ENCODE results near the gene CALML6.
"Not testable (repeated sequence)": the region's sequence is repeated elsewhere in the genome, so short reads cannot be mapped to it uniquely, and the experiment has no call there.

Gene CALML6

GRCh38 chr1:1929639-1930545 lies 14.8 kb downstream of the CALML6 start:
- H3K4me3 ChIP-seq (ENCODE audit: low read depth, low read length), result no peak overlapping the region
- TF ChIP-seq CTCF (IDR thresholded peaks at IDR 0.05; ENCODE audit: control insufficient read depth, extremely low read depth, insufficient read depth), result no peak

GRCh38 chr1:1934848-1935247 lies 19.8 kb downstream of the CALML6 start:
- DNase-seq (ENCODE audit: low read depth); H3K4me3 ChIP-seq (ENCODE audit: low read depth, low read length): not testable (repeated sequence)

More at GRCh38 chr1:1929639-1930545, 14.8 kb downstream of the CALML6 start:
- no peak for DNase-seq (ENCODE audit: low read depth)

- no peak for DNase-seq (ENCODE audit: low read depth)
- no peak for TF ChIP-seq CTCF (IDR thresholded peaks at IDR 0.05; ENCODE audit: control insufficient read depth, extremely low read depth, insufficient read depth)
- H3K4me3 ChIP-seq (ENCODE audit: low read depth, low read length), result no peak overlapping the region
Observed at GRCh38 chr1:1937061-1937460, 22.0 kb downstream of the CALML6 start.

GRCh38 chr1:1937549-1938275 lies 22.7 kb downstream of the CALML6 start:
- TF ChIP-seq CTCF (IDR thresholded peaks at IDR 0.05; ENCODE audit: control insufficient read depth, extremely low read depth, insufficient read depth), result no peak
- no peak overlapping the region for H3K4me3 ChIP-seq (ENCODE audit: low read depth, low read length)
- no peak for DNase-seq (ENCODE audit: low read depth)

GRCh38 chr1:1938276-1938573 lies 23.2 kb downstream of the CALML6 start:
- TF ChIP-seq CTCF (IDR thresholded peaks at IDR 0.05; ENCODE audit: control insufficient read depth, extremely low read depth, insufficient read depth), result no peak
- no peak for DNase-seq (ENCODE audit: low read depth)

GRCh38 chr1:1938613-1939295 lies 23.7 kb downstream of the CALML6 start:
- no peak overlapping the region for H3K4me3 ChIP-seq (ENCODE audit: low read depth, low read length)
- no peak for DNase-seq (ENCODE audit: low read depth)
- TF ChIP-seq CTCF (IDR thresholded peaks at IDR 0.05; ENCODE audit: control insufficient read depth, extremely low read depth, insufficient read depth), result no peak

More at GRCh38 chr1:1938276-1938573, 23.2 kb downstream of the CALML6 start:
- H3K4me3 ChIP-seq (ENCODE audit: low read depth, low read length), result no peak overlapping the region
